B cell (primary cell): ENCODE measurements around the gene MAP3K21. TPM values are rescaled to one million over a fixed set of nuclear protein-coding genes. Genes with fewer than 3 reads are reported as not detected.

ENCODE experiments used
- ATAC-seq: fragments of 200-7000 bp; cut with Tn5 transposase; one replicate; pipeline ENCODE4 v1.10.0; 2021; ENCODE audit warnings: low read depth, mild to moderate bottlenecking, moderate number of reproducible peaks, moderate library complexity
- CTCF ChIA-PET: fragments of 350-600 bp; sonication (Branson Sonifier 250); formaldehyde crosslinking; loops from one replicate; lab custom pipeline; 2021; ENCODE audit warnings: antibody characterized with exemption, inconsistent platforms; lab: Charles Lee
- POLR2A ChIA-PET: fragments of 350-600 bp; sonication (Branson Sonifier 250); formaldehyde crosslinking; loops from one replicate; lab custom pipeline; 2021; ENCODE audit warnings: antibody characterized with exemption; lab: Charles Lee
- DNase-seq: peaks from one replicate; pipeline ENCODE4 v3.0.0; 2013
- H2AFZ ChIP-seq: 2 replicates; pipeline ENCODE4 v1.6.1; 2012; ENCODE audit warnings: mild to moderate bottlenecking, low read depth, low read length; ENCODE audit not compliant: insufficient read depth, poor library complexity, severe bottlenecking
- H3K27ac ChIP-seq, 2 donors: 1 replicate in 1 of 2; 2 replicates in 1 of 2; pipeline ENCODE4 v1.5.1; 2012 to 2013; ENCODE audit warnings: low read length in 2 of 2, mild to moderate bottlenecking in 2 of 2, moderate library complexity in 1 of 2
- H3K27me3 ChIP-seq, 4 experiments: fragments of 200-600 bp in 1 of 4; sonication (generic) in 1 of 4; replicated peaks in 1 of 4; 1 replicate in 2 of 4; 2 replicates in 2 of 4; pipeline versions ENCODE4 v1.6.1 to v1.7.0; 2013 to 2016; ENCODE audit warnings: low read length in 3 of 4, mild to moderate bottlenecking in 2 of 4, mixed read lengths in 1 of 4, moderate library complexity in 1 of 4; ENCODE audit not compliant: insufficient read depth in 4 of 4, control insufficient read depth in 3 of 4; ENCODE audit errors: control extremely low read depth in 1 of 4
- H3K36me3 ChIP-seq, 2 experiments: replicated peaks in 1 of 2; 1 replicate in 1 of 2; 2 replicates in 1 of 2; pipeline versions ENCODE4 v1.6.1 to v1.7.1; 2013; ENCODE audit warnings: low read length in 1 of 2; ENCODE audit not compliant: insufficient read depth in 2 of 2, control insufficient read depth in 1 of 2; ENCODE audit errors: control extremely low read depth in 1 of 2, extremely low read depth in 1 of 2
- H3K4me1 ChIP-seq, 2 donors: fragments of 200-600 bp in 1 of 2; sonication (generic) in 1 of 2; 1 replicate in 1 of 2; 2 replicates in 1 of 2; pipeline versions ENCODE4 v1.5.1 to v1.6.1; 2013 to 2017; ENCODE audit warnings: low read length in 2 of 2; ENCODE audit not compliant: control insufficient read depth in 2 of 2, insufficient read depth in 2 of 2
- H3K4me2 ChIP-seq: replicated peaks from 2 replicates; pipeline ENCODE3; 2012; ENCODE audit warnings: mild to moderate bottlenecking, low read depth, low read length; ENCODE audit not compliant: poor library complexity, severe bottlenecking
- H3K4me3 ChIP-seq, 5 experiments: fragments of 200-600 bp in 1 of 5; sonication (generic) in 1 of 5; 1 replicate in 3 of 5; 2 replicates in 2 of 5; pipeline versions ENCODE4 v1.5.1 to v1.7.0; 2011 to 2016; ENCODE audit warnings: low read length in 4 of 5, mild to moderate bottlenecking in 4 of 5, low read depth in 2 of 5, control low read depth in 1 of 5, moderate library complexity in 1 of 5; ENCODE audit not compliant: insufficient read depth in 1 of 5; ENCODE audit errors: control extremely low read depth in 1 of 5, extremely low read depth in 1 of 5
- H3K79me2 ChIP-seq: fragments of 200-600 bp; sonication (generic); one replicate; pipeline ENCODE4 v1.6.0; 2016; ENCODE audit warnings: low read length; ENCODE audit not compliant: control insufficient read depth, insufficient read depth
- H3K9ac ChIP-seq: fragments of 200-600 bp; sonication (generic); 2 replicates; pipeline ENCODE4 v1.6.1; 2017; ENCODE audit warnings: mild to moderate bottlenecking, low read length, moderate library complexity
- H3K9me3 ChIP-seq, 3 donors: one replicate each; pipeline versions ENCODE4 v1.6.1 to v1.7.1; 2013; ENCODE audit warnings: low read length in 2 of 3; ENCODE audit not compliant: control insufficient read depth in 2 of 3, insufficient read depth in 1 of 3; ENCODE audit errors: control extremely low read depth in 1 of 3
- H4K20me1 ChIP-seq: 2 replicates; pipeline ENCODE4 v1.6.0; 2012; ENCODE audit warnings: mild to moderate bottlenecking, low read length; ENCODE audit not compliant: insufficient read depth, control insufficient read depth, poor library complexity, severe bottlenecking
- H3K27ac Mint-ChIP-seq: one replicate; pipeline ENCODE4 v1.8.0; 2021; ENCODE audit warnings: mixed read lengths
- H3K27me3 Mint-ChIP-seq: one replicate; pipeline ENCODE4 v1.8.0; 2021; ENCODE audit warnings: mixed read lengths
- H3K4me1 Mint-ChIP-seq: one replicate; pipeline ENCODE4 v1.8.0; 2021; ENCODE audit warnings: mixed read lengths
- H3K4me3 Mint-ChIP-seq: one replicate; pipeline ENCODE4 v1.8.0; 2021; ENCODE audit warnings: mixed read lengths
- H3K9me3 Mint-ChIP-seq: one replicate; pipeline ENCODE4 v1.8.0; 2022; ENCODE audit warnings: mixed read lengths; ENCODE audit not compliant: insufficient read depth
- CTCF ChIP-seq: fragments of 200-600 bp; IDR thresholded peaks from one replicate; pipeline ENCODE4 v1.8.0; 2022; ENCODE audit warnings: antibody characterized with exemption, mild to moderate bottlenecking
- EZH2 ChIP-seq: IDR thresholded peaks from 2 replicates; pipeline ENCODE4 v1.6.1; 2012; ENCODE audit warnings: borderline replicate concordance, low read depth, mild to moderate bottlenecking, moderate library complexity, low read length; ENCODE audit not compliant: insufficient read depth, poor library complexity, severe bottlenecking
- WGBS: methylation state at CpG from one replicate; pipeline ENCODE4 v1.1.5; 2013; ENCODE audit warnings: missing lambda C conversion rate; ENCODE audit not compliant: insufficient coverage; 5-methylcytosine and 5-hydroxymethylcytosine counted together
- intact Hi-C: fragments of 100-400 bp; cut with micrococcal nuclease; formaldehyde crosslinking; loops from one replicate; pipeline ENCODE4 v1.10.0; 2022
- polyA plus RNA-seq: library from polyadenylated mRNA; depleted of rRNA; stranded (reverse); fragments of >200 nt; gene quantifications from 2 replicates; pipeline ENCODE4 v1.2.3, GENCODE V29; 2012
- total RNA-seq, 2 donors: library from RNA; stranded (reverse); fragments of 120-200 nt in 1 of 2; gene quantifications; 1 replicate in 1 of 2; 2 replicates in 1 of 2; pipeline versions ENCODE4 v1.2.3 to v1.2.4, GENCODE V29; 2013 to 2022

MAP3K21 gene
- total and polyA plus RNA-seq, 2 donors (not counting 1 experiment from before 2014, with no cell fraction given): 1.5 to 3.7 TPM

GRCh38 chr1:233433436-233434210, 106.1 kb downstream of the MAP3K21 start:
- Mint-ChIP-seq H3K27ac (no peak overlapping the region), H3K4me1 (no peaks in the 10 kb centered on the region), H3K27me3 (peaks cover 21% of the 10 kb centered on the region), H3K9me3 (peaks cover 6% of the 10 kb centered on the region), H3K4me3 (no peak overlapping the region)
- CTCF ChIA-PET: no interaction called here
- H3K4me3 ChIP-seq: no peak overlapping the region
- no peaks in the 10 kb centered on the region for H3K4me1 ChIP-seq
- WGBS: 86% methylated on average over 4 of the region's 4 CpGs
- no peaks in the 10 kb centered on the region for H3K79me2 ChIP-seq
- H2AFZ ChIP-seq: no peak overlapping the region
- POLR2A ChIA-PET: no interaction called here
- no peaks in the 10 kb centered on the region for H3K36me3 ChIP-seq
- H3K9ac ChIP-seq: no peak overlapping the region
- no peak overlapping the region for H3K27ac ChIP-seq
- intact Hi-C loops: no loop called here
- H3K27me3 ChIP-seq: no peaks in the 10 kb centered on the region
- H3K4me2 ChIP-seq: no peak overlapping the region
- no peaks in the 10 kb centered on the region for H4K20me1 ChIP-seq
- ATAC-seq (no peak), DNase-seq (no peak)
- no peaks in the 10 kb centered on the region for H3K9me3 ChIP-seq
- TF ChIP-seq EZH2 (no peak), CTCF (no peak)

Other genes with a start within 250 kb of the MAP3K21 start
- gene PCNX2, start 32.0 kb upstream of the MAP3K21 start, total RNA-seq: 34.7 and 35.8 TPM in 2 replicates
- gene PCNX2, start 32.0 kb upstream of the MAP3K21 start, polyA plus RNA-seq: 12.7 and 17.6 TPM in 2 replicates